ENCODE data around the gene CCDC92. TPM values are rescaled to one million over a fixed set of nuclear protein-coding genes. Genes with fewer than 3 reads are reported as not detected.
A peak's percentile ranks its signal among the peaks of the same experiment; 100 is the strongest.

CCDC92 gene
- total RNA-seq, 1 donor from 2014 or later, result 48.6 TPM

GRCh38 chr12:123905319-123905925, 67.2 kb downstream of the CCDC92 start:
- Histone ChIP-seq H3K4me3 (no peak overlapping the region), H3K36me3 (no peaks in the 10 kb centered on the region), H3K27ac (no peak overlapping the region), H3K4me1 (no peaks in the 10 kb centered on the region), H3K9me3 (no peaks in the 10 kb centered on the region), H3K27me3 (no peaks in the 10 kb centered on the region)
- ATAC-seq (peak; percentile 84), DNase-seq (no peak)
- intact Hi-C loops (cut with DNase I), result loop anchor here (10.0 kb wide), 2 partner anchors 79 to 869 kb away; no protein-coding TSS in a partner anchor
- TF ChIP-seq, protein P1, sequence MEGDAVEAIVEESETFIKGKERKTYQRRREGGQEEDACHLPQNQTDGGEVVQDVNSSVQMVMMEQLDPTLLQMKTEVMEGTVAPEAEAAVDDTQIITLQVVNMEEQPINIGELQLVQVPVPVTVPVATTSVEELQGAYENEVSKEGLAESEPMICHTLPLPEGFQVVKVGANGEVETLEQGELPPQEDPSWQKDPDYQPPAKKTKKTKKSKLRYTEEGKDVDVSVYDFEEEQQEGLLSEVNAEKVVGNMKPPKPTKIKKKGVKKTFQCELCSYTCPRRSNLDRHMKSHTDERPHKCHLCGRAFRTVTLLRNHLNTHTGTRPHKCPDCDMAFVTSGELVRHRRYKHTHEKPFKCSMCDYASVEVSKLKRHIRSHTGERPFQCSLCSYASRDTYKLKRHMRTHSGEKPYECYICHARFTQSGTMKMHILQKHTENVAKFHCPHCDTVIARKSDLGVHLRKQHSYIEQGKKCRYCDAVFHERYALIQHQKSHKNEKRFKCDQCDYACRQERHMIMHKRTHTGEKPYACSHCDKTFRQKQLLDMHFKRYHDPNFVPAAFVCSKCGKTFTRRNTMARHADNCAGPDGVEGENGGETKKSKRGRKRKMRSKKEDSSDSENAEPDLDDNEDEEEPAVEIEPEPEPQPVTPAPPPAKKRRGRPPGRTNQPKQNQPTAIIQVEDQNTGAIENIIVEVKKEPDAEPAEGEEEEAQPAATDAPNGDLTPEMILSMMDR (IDR thresholded peaks at IDR 0.05), result peak; percentile 86

- H3K27me3 ChIP-seq, result no peaks in the 10 kb centered on the region
- H3K9me3 ChIP-seq, result no peaks in the 10 kb centered on the region
- intact Hi-C loops (cut with DNase I), result loop anchor here (10.0 kb wide), 2 partner anchors 81 to 871 kb away; no protein-coding TSS in a partner anchor
- no peak overlapping the region for H3K27ac ChIP-seq
- H3K36me3 ChIP-seq, result no peaks in the 10 kb centered on the region
- no peaks in the 10 kb centered on the region for H3K4me1 ChIP-seq
- ATAC-seq, result no peak
- TF ChIP-seq, protein P1 (IDR thresholded peaks at IDR 0.05), result no peak
- no peak overlapping the region for H3K4me3 ChIP-seq
- DNase-seq, result no peak
Measured at GRCh38 chr12:123903301-123904065, 69.1 kb downstream of the CCDC92 start.

DNA sequence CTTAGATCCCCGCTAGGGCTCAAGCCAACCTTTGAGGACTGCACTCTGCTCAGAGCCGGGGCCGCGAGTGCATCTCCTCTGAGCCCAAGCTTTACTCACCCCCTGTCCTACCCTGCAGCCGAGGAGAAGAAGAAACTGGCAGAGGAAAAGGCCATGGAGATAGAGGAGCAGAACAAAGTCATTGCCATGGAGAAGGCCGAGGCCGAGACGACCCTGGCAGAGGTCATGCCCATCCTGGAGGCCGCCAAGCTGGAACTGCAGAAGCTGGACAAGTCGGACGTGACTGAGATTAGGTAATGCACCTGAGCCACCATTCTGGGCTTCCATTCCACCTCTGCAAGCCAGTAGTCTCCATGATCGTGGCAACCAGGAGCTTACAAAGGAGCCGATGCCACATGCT, 69.8 kb downstream of the CCDC92 start:
- no peak for DNase-seq

GRCh38 chr12:123900871-123901376, 71.7 kb downstream of the CCDC92 start:
- peak; percentile 13 for ATAC-seq
- Histone ChIP-seq H3K4me1 (no peaks in the 10 kb centered on the region), H3K27ac (no peak overlapping the region), H3K27me3 (no peaks in the 10 kb centered on the region), H3K4me3 (no peak overlapping the region), H3K36me3 (no peaks in the 10 kb centered on the region), H3K9me3 (no peaks in the 10 kb centered on the region)
- intact Hi-C loops (cut with DNase I), result loop anchor here (10.0 kb wide), 2 partner anchors 84 to 874 kb away; no protein-coding TSS in a partner anchor
- DNase-seq, result no peak
- TF ChIP-seq, protein P1 (IDR thresholded peaks at IDR 0.05), result no peak

More for the DNA sequence above, 69.8 kb downstream of the CCDC92 start:
- H3K27ac ChIP-seq, result no peak overlapping the region
- H3K4me3 ChIP-seq, result no peak overlapping the region
- no peaks in the 10 kb centered on the region for H3K4me1 ChIP-seq
- H3K36me3 ChIP-seq, result no peaks in the 10 kb centered on the region
- intact Hi-C loops (cut with DNase I), result loop anchor here (10.0 kb wide), 2 partner anchors 82 to 872 kb away; no protein-coding TSS in a partner anchor
- TF ChIP-seq, protein P1 (IDR thresholded peaks at IDR 0.05), result no peak
- no peaks in the 10 kb centered on the region for H3K9me3 ChIP-seq
- no peaks in the 10 kb centered on the region for H3K27me3 ChIP-seq
- no peak for ATAC-seq

DNA sequence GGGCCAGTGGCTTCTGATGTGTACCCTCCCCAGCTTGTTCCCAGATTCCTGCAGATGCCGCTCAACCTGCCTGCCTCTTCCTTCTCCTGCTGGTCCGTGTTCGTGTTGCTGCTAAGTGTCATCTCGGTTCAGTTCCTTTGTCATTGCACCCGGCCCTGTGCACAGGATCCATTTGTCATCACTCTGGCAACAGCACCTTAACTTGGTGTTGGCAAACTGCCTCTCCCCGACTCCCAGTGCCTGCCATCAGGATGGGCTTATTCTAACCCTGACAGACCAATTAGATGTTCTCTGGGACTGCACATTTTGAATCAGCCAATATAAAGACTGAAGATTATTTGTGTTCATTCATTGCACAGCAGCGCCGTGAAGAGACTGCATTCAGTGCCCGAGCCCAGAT, 73.3 kb downstream of the CCDC92 start:
- DNase-seq, result no peak
- H3K9me3 ChIP-seq, result no peaks in the 10 kb centered on the region
- TF ChIP-seq, protein P1 (IDR thresholded peaks at IDR 0.05), result no peak
- no peak overlapping the region for H3K27ac ChIP-seq
- no peak for ATAC-seq
- no peaks in the 10 kb centered on the region for H3K36me3 ChIP-seq
- intact Hi-C loops (cut with DNase I), result no loop called here
- H3K4me3 ChIP-seq, result no peak overlapping the region
- no peaks in the 10 kb centered on the region for H3K4me1 ChIP-seq
- H3K27me3 ChIP-seq, result no peaks in the 10 kb centered on the region

All from upper lobe of right lung (tissue), 1 donor.